Measurements from ENCODE around the gene LIF.
A peak's percentile ranks its signal among the peaks of the same experiment; 100 is the strongest.
"Not testable (repeated sequence)": the region's sequence is repeated elsewhere in the genome, so short reads cannot be mapped to it uniquely, and the experiment has no call there.

The LIF gene

GRCh38 chr22:30206944-30207343 is 39.6 kb downstream of the LIF start:
- TF ChIP-seq CTCF (conservative IDR thresholded peaks at IDR 0.05): no peak
- no peak overlapping the region for H3K27ac ChIP-seq

GRCh38 chr22:30205281-30206115 is 41.1 kb downstream of the LIF start:
- no peak for TF ChIP-seq CTCF (conservative IDR thresholded peaks at IDR 0.05)
- H3K27ac ChIP-seq: no peak overlapping the region

DNA sequence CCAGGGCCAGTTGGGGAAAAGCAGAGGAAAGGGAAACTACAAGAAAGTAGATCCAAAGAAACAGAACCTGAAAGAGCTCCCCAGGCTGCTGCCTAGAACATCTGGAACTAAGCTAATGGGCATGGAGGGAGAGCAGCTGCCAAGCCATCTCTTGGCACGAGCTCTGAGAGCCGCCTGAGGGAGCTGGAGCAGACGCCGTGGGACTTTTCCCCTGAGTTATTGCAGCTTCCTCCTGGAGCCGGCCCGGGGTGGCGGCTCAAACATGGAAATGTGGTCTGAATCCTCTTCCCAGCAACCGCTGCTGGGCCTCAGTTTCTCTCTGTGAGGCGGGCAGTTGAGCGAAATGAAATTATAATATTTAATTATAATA is 41.8 kb downstream of the LIF start:
- no peak overlapping the region for H3K27ac ChIP-seq
- TF ChIP-seq CTCF (conservative IDR thresholded peaks at IDR 0.05): no peak

DNA sequence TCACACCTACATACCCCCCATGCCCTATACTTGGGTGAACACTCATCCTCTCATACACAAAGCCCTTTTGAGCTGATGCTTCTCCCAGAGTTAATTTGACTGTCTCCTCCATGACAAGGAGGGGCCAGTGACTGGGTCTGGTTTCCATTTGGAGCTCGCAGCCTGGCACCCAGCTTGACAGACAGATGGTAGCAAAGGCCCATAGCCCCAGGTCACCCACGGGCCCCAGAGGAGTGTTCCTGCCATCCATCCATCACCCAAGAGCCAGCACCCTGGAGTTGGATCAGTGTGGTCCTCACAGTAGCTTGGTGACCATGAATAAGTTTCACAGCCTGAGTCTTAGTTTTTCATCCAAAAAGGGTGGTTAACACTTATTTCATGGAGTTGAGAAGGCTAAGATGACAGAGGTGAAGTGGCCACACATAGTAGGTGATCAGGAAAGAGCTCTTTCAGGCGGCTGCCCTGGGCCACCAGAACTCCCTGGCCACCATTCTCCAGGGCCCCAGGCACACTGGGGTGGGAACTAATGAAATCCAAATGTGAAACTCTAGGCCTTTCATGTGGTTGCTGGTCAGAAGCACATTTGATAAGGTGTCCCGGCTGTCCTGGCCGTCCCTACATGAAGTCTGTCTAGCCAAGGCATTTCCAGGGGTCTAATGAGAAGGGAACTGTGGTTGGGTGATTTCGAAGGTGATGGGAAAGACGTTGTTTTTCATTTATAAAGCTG is 42.4 kb downstream of the LIF start:
- no peak for TF ChIP-seq CTCF (conservative IDR thresholded peaks at IDR 0.05)
- H3K27ac ChIP-seq: no peak overlapping the region

DNA sequence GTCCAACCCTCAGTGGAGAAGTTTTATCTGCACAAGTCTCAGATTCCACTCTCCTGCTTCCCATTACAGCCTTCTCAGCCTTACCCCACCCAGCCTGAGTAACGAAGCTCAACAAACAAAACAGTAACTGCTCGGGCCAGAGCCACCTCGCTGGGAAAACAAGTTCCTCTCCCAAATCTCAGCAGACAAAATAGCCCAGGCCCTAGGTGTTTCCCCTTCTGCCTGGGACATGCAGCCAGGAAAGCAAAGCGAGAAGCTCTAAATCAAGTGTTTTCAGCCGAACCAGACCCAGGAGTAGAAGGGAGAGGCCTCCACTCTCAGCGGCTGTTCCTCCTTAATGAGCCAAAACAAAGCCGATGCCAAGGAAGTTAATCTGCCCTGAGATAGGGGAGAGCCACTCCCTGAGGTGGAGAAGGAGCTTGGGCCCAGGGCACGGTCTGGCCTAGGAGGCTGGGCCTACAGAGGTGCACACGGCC is 44.0 kb downstream of the LIF start:
- H3K27ac ChIP-seq: peak overlapping the region; percentile 80

GRCh38 chr22:30201945-30202344 is 44.6 kb downstream of the LIF start:
- H3K27ac ChIP-seq: peak overlapping the region; percentile 80
- no peak for TF ChIP-seq CTCF (conservative IDR thresholded peaks at IDR 0.05)

More for the DNA sequence above, 44.0 kb downstream of the LIF start:
- no peak for TF ChIP-seq CTCF (conservative IDR thresholded peaks at IDR 0.05)

GRCh38 chr22:30200905-30201304 is 45.7 kb downstream of the LIF start:
- H3K27ac ChIP-seq: not testable (repeated sequence)

DNA sequence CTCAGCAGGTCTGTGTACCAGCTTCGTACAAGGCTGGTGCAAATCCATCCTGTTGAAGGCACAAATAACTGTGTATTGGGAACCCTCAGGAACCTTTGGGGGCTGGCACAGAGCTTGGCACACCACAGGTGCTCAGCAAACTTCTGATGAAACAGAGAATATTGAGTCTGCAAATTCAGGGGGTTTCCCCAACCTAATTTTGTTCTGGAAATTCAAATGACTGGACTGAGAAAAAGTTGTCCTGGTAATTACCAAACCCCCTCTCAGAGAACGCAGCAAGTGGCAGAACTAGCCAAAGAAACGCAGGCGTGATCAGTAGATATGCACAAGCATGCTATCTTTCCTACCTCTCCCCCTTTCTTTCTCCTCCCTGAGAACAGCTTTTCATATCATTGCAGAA is 47.6 kb downstream of the LIF start:
- H3K27ac ChIP-seq: no peak overlapping the region
- TF ChIP-seq CTCF (conservative IDR thresholded peaks at IDR 0.05): no peak
